Heart left ventricle (tissue), 16 donors: Measurements from ENCODE around the gene COL6A1. TPM values are rescaled to one million over a fixed set of nuclear protein-coding genes. Genes with fewer than 3 reads are reported as not detected.

Experiments used
- ATAC-seq, 4 donors: fragments of 200-7000 bp; cut with Tn5 transposase; one replicate each; pipeline ENCODE4 v1.9.1; 2020 to 2022; ENCODE audit warnings: moderate library complexity in 4 of 4, mild to moderate bottlenecking in 3 of 4, moderate number of reproducible peaks in 1 of 4
- DNase-seq, 5 donors: peaks; one replicate each; pipeline ENCODE4 v3.0.0-alpha.2; 2020
- H3K27ac ChIP-seq, 12 donors: fragments of 200-600 bp; sonication (generic) in 4 of 12; one replicate each; pipeline versions ENCODE4 v1.5.0 to v1.8.0; 2016 to 2022; ENCODE audit warnings: mild to moderate bottlenecking in 2 of 12
- H3K27me3 ChIP-seq, 9 donors: fragments of 200-600 bp; sonication (generic) in 2 of 9; one replicate each; pipeline versions ENCODE4 v1.5.1 to v1.8.0; 2016 to 2022; ENCODE audit warnings: mild to moderate bottlenecking in 3 of 9
- H3K36me3 ChIP-seq, 9 donors: fragments of 200-600 bp; sonication (generic) in 2 of 9; one replicate each; pipeline versions ENCODE4 v1.5.0 to v1.8.0; 2018 to 2022; ENCODE audit warnings: mild to moderate bottlenecking in 2 of 9
- H3K4me1 ChIP-seq, 12 donors: fragments of 200-600 bp; sonication (generic) in 4 of 12; one replicate each; pipeline versions ENCODE4 v1.5.0 to v1.8.0; 2016 to 2022; ENCODE audit warnings: mild to moderate bottlenecking in 3 of 12
- H3K4me3 ChIP-seq, 12 donors: fragments of 200-600 bp; sonication (generic) in 4 of 12; one replicate each; pipeline versions ENCODE4 v1.5.0 to v1.8.0; 2017 to 2022; ENCODE audit warnings: mild to moderate bottlenecking in 9 of 12, moderate library complexity in 4 of 12
- H3K9me3 ChIP-seq, 12 donors: fragments of 200-600 bp; sonication (generic) in 4 of 12; one replicate each; pipeline versions ENCODE4 v1.5.0 to v1.8.0; 2016 to 2022; ENCODE audit warnings: mild to moderate bottlenecking in 1 of 12
- POLR2A ChIP-seq, 2 donors: fragments of 450-650 bp; IDR thresholded peaks; one replicate each; pipeline ENCODE4 v1.6.1; 2017; ENCODE audit warnings: antibody characterized with exemption in 2 of 2, mild to moderate bottlenecking in 2 of 2, moderate library complexity in 2 of 2
- WGBS, 4 donors: extraction: QIAGEN DNeasy Blood & Tissue Kit in 2 of 4; methylation state at CpG; one replicate each; pipeline versions ENCODE4 v1.1.5 to v1.1.7; 2013 to 2018; 5-methylcytosine and 5-hydroxymethylcytosine counted together
- intact Hi-C, 10 donors: fragments of 100-400 bp; cut with DNase I; formaldehyde crosslinking; loops; one replicate each; pipeline versions ENCODE4 v1.11.1 to v1.14.2; 2022
- polyA plus RNA-seq, 2 donors: library from polyadenylated mRNA; stranded (reverse); fragments of 200-250 nt; gene quantifications; one replicate each; pipeline ENCODE4 v1.2.3, GENCODE V29; 2013
- total RNA-seq, 9 donors: library from RNA; depleted of rRNA in 2 of 9; stranded (reverse); fragments of >200 nt in 2 of 9; fragmentation: NEBNext Ultra II Directional in 3 of 9; extraction: Animal tissue kit (Norgen Biotek cat#: 25700) in 3 of 9; gene quantifications; one replicate each; pipeline versions ENCODE4 v1.1.0 to v1.2.4, GENCODE V29; 2016 to 2023
- TF ChIP-seq, protein P1 (sequence below), 12 donors: fragments of 200-600 bp; sonication (generic) in 4 of 12; IDR thresholded peaks; one replicate each; pipeline versions ENCODE4 v1.5.0 to v1.8.0; 2018 to 2022; ENCODE audit warnings: antibody characterized with exemption in 12 of 12, mild to moderate bottlenecking in 5 of 12
- donor health status: ischemic (EF 13 %, LVEDD 7.1; RV severe dilation, severe dysfunction).
- donor health status: healthy with polysubstance abuse.
- donor health status: DM: no; HTN: yes; CAD: no.
- donor health status: DM: no; HTN: no; CAD: no.
- donor health status: ischemic (EF 25% LVEDD 6.9; RV normal size, moderate dysfunction).
- donor health status: ischemic (EF 25% LVEDD 5.7; RV mildly dilated, moderate dysfunction).
- donor health status: healthy.
- donor health status: DM: yes; HTN: yes; CAD: no.
- donor health status: ischemic (EF 35%, LVEDD 5.7; RV mildly dilated, moderate dysfunction).
- donor health status: nonischemic (EF 11% LVEDD 7.7; RV severe dilation, severe dysfunction).
- donor health status: DM: yes; HTN: yes; CAD: no.
- donor health status: PGD.
- donor health status: ischemic (EF 29% LVEDD 5.4; RV normal size, mild dysfunction).
- donor health status: nonischemic (EF 23%, LVEDD 6.1; RV moderate dilation, normal function).

COL6A1 gene
- total and polyA plus RNA-seq, 11 donors = 92.4 to 385 (median 149) TPM

DNA sequence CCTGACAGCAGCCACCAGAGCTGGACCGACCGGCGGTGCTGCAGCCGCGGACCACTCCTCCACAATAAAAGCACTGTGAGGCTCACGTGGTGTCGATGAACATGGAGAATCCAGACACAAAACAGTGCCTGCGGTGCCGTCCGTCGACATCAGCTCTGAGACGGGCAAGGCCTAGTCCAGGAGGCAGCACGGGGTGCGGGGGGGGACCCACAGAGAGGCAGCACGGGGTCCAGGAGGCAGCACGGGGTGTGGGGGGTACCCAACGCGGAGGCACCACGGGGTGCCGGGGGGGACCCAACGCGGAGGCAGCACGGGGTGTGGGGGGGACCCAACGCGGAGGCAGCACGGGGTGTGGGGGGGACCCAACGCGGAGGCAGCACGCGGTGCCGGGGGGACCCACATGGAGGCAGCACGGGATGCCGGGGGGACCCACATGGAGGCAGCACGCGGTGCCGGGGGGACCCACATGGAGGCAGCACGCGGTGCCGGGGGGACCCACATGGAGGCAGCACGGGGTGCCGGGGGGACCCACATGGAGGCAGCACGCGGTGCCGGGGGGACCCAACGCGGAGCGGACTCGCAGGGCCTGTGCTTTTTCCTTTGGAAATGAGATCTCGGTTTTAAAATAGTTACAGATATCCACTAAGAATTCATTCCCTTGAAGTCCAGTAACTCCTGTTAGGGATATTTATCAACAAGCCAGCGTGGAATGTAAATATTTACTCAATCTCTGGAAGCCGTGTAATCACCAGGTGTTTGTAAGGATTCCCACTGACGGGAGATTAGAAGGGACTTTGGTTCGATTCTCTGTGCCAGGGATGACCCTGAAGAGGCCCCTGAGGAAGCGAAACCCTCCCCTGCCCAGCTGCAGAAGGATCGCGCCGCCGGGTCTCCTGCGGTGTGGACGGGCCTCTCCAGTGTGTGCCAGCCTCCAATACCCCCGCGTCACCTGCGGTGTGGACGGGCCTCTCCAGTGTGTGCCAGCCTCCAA is 52.1 kb downstream of the COL6A1 start:
- H3K4me3 ChIP-seq = no peak overlapping the region
- DNase-seq = peak in 1 of 5 donors; percentile 56
- no peak for TF ChIP-seq POLR2A (IDR thresholded peaks at IDR 0.05)
- TF ChIP-seq, protein P1, sequence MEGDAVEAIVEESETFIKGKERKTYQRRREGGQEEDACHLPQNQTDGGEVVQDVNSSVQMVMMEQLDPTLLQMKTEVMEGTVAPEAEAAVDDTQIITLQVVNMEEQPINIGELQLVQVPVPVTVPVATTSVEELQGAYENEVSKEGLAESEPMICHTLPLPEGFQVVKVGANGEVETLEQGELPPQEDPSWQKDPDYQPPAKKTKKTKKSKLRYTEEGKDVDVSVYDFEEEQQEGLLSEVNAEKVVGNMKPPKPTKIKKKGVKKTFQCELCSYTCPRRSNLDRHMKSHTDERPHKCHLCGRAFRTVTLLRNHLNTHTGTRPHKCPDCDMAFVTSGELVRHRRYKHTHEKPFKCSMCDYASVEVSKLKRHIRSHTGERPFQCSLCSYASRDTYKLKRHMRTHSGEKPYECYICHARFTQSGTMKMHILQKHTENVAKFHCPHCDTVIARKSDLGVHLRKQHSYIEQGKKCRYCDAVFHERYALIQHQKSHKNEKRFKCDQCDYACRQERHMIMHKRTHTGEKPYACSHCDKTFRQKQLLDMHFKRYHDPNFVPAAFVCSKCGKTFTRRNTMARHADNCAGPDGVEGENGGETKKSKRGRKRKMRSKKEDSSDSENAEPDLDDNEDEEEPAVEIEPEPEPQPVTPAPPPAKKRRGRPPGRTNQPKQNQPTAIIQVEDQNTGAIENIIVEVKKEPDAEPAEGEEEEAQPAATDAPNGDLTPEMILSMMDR (IDR thresholded peaks at IDR 0.05) = no peak
- no peaks in the 10 kb centered on the region for H3K36me3 ChIP-seq
- WGBS, 4 donors = 89 to 90% (median 90%) methylated on average over 49 to 64 of the region's 64 CpGs
- H3K4me1 ChIP-seq = peaks cover 0 to 30% (median 11%) of the 10 kb centered on the region in 12 donors
- ATAC-seq = no peak
- H3K27me3 ChIP-seq = no peaks in the 10 kb centered on the region
- H3K27ac ChIP-seq = no peak overlapping the region
- intact Hi-C loops = no loop called here
- H3K9me3 ChIP-seq = peaks cover 0 to 14% (median 4%) of the 10 kb centered on the region in 12 donors

DNA sequence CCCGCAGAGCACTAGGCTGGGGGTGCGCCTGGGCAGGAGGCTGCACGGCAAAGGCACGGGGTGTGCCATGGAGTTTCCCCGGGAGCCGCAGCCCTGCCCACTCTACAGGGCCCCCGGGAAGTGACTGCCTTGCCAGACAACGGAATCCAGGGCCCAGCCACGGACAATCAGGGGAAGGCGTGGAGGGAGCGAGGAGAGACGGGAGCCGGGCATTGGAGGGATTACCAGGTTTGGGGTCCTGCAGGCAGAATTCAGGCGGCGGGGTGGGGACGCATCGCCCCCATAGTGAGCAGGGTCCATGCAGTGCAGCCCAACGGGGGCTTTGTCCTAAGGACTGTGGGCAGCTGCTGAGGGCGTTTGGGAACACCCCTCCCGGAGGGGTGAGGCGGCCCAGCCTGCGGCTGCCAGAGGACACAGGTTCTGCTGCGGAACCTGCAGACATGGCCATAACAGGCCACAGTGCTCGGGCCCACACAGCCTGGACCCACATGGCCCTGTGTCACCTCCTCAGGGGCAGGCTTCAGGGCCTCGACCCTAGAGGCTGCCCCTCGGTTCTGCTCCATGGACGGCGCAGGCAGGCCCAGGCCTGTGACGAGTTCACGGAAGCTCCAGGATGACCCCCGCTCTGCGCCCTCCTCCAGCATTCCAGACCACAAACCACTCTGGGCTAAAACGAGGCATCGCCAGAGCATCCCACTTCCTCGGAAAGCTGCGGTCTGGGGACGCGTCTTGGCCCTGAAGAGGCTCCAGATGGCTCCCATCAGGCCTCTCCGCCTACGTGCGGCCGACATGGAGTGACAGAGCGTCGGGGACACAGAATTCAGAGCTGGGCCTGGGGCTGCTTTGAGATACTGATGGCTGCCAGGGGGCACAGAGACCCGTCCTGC is 54.5 kb downstream of the COL6A1 start:
- TF ChIP-seq, protein P1 (IDR thresholded peaks at IDR 0.05) = no peak
- ATAC-seq (peak; percentile 66 to 81 (median 72)), DNase-seq (peak; percentile 79 to 87 (median 84))
- 73 to 83% (median 79%) methylated on average over 37 to 45 of the region's 45 CpGs for WGBS, 4 donors
- Histone ChIP-seq H3K4me3 (no peak overlapping the region), H3K27me3 (no peaks in the 10 kb centered on the region), H3K9me3 (no peaks in the 10 kb centered on the region), H3K4me1 (peaks cover 0 to 33% (median 16%) of the 10 kb centered on the region in 12 donors), H3K27ac (peak overlapping the region in 11 of 12 donors; percentile 56 to 87 (median 67)), H3K36me3 (no peaks in the 10 kb centered on the region)
- intact Hi-C loops = loop anchor here in 1 of 10 donors (2.0 kb wide), 1 partner anchor 31 kb away; no protein-coding TSS in a partner anchor

DNA sequence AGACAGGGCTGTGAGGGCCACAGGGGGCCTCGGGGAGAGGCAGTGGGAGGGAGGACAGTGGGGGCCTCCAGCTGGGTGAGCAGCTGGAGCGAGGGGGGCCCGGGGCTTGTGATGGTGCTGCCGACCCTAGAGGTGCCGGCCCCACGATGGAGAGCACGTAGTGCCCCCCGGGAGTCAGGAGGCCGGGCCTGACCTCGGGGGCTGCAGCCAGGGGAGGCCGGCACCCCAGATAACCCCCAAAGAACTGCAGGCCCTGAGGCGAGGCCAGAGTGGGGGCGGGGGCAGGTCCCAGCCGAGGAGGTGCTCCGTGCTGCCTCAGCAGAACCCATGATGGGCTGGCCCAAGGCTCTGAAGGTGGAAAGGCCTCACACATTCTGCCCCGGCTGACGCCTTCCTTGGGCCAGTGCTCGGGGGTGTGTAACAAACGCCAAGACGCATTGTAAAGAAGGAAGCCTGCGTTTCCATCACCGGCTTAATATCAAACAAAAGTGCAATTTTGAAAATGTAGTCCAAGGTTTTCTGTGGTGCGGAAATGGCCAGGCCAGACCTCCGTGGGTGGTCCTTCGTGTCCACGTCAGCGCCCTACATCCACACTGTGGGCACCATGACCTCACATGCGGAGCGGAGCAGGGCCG is 55.2 kb downstream of the COL6A1 start:
- Histone ChIP-seq H3K4me1 (peaks cover 0 to 33% (median 16%) of the 10 kb centered on the region in 12 donors), H3K27me3 (no peaks in the 10 kb centered on the region), H3K9me3 (no peaks in the 10 kb centered on the region), H3K4me3 (no peak overlapping the region), H3K36me3 (no peaks in the 10 kb centered on the region), H3K27ac (peak overlapping the region in 11 of 12 donors; percentile 56 to 87 (median 67))
- peak in 1 of 4 donors; percentile 15 for ATAC-seq
- TF ChIP-seq, protein P1 (IDR thresholded peaks at IDR 0.05) = no peak
- TF ChIP-seq POLR2A (IDR thresholded peaks at IDR 0.05) = no peak
- 76 to 89% (median 84%) methylated on average over 26 to 30 of the region's 30 CpGs for WGBS, 4 donors
- intact Hi-C loops = loop anchor here in 2 of 10 donors (1.0 to 2.0 kb wide), 2 partner anchors 23 to 30 kb away; no protein-coding TSS in a partner anchor
- peak in 1 of 5 donors; percentile 34 for DNase-seq
